ENCODE data around the gene TRAPPC2B.

DNA sequence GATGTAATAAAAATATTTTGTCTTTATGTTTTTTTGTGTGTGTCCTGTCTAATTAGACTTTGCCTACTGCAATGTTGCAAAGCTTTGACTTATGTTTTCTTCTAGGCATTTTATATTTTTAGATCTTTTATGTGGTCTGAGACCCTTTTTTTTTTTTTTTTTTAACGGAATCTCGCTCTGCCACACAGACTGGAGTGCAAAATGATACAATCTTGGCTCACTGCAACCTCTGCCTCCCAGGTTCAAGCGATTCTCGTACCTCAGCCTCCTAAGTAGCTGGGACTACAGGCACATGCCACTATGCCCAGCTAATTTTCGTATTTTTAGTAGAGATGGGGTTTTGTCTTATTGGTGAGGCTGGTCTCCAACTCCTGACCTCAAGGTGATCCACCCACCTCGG, 20.8 kb upstream of the TRAPPC2B start:
- TF ChIP-seq, protein P1, sequence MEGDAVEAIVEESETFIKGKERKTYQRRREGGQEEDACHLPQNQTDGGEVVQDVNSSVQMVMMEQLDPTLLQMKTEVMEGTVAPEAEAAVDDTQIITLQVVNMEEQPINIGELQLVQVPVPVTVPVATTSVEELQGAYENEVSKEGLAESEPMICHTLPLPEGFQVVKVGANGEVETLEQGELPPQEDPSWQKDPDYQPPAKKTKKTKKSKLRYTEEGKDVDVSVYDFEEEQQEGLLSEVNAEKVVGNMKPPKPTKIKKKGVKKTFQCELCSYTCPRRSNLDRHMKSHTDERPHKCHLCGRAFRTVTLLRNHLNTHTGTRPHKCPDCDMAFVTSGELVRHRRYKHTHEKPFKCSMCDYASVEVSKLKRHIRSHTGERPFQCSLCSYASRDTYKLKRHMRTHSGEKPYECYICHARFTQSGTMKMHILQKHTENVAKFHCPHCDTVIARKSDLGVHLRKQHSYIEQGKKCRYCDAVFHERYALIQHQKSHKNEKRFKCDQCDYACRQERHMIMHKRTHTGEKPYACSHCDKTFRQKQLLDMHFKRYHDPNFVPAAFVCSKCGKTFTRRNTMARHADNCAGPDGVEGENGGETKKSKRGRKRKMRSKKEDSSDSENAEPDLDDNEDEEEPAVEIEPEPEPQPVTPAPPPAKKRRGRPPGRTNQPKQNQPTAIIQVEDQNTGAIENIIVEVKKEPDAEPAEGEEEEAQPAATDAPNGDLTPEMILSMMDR (optimal IDR thresholded peaks at IDR 0.05 in 1 of 3, IDR thresholded peaks at IDR 0.05 in 1 of 3, conservative IDR thresholded peaks at IDR 0.05 in 1 of 3; ENCODE audit: extremely low read depth in 1 of 3, insufficient read depth in 2 of 3, low read length in 3 of 3) = no peak
- no peak for TF ChIP-seq EZH2 (IDR thresholded peaks at IDR 0.05; ENCODE audit: low read length)

Data from keratinocyte (primary cell).